Liver (tissue), 9 donors: ENCODE results near the gene THSD4. TPM values are rescaled to one million over a fixed set of nuclear protein-coding genes. Genes with fewer than 3 reads are reported as not detected.

Experiments used
- DNase-seq: peaks from one replicate; pipeline ENCODE4 v3.0.0-alpha.2; 2017; ENCODE audit warnings: low spot score
- H3K27ac ChIP-seq, 2 donors: one replicate each; pipeline ENCODE4 v1.7.0; 2013; ENCODE audit warnings: inconsistent platforms in 2 of 2, low read length in 2 of 2, control low read depth in 1 of 2, low read depth in 1 of 2, mild to moderate bottlenecking in 1 of 2
- H3K27me3 ChIP-seq, 4 donors: one replicate each; pipeline versions ENCODE4 v1.6.1 to v1.7.0; 2013; ENCODE audit warnings: low read length in 3 of 4, inconsistent platforms in 1 of 4, mild to moderate bottlenecking in 1 of 4, moderate library complexity in 1 of 4; ENCODE audit not compliant: control insufficient read depth in 4 of 4, insufficient read depth in 4 of 4
- H3K36me3 ChIP-seq, 4 donors: one replicate each; pipeline versions ENCODE4 v1.6.1 to v1.7.0; 2013; ENCODE audit warnings: low read length in 3 of 4, mild to moderate bottlenecking in 3 of 4, low read depth in 1 of 4, moderate library complexity in 1 of 4; ENCODE audit not compliant: control insufficient read depth in 4 of 4, insufficient read depth in 3 of 4
- H3K4me1 ChIP-seq, 4 donors: one replicate each; pipeline versions ENCODE4 v1.6.1 to v1.7.0; 2013; ENCODE audit warnings: low read length in 3 of 4, mild to moderate bottlenecking in 3 of 4, moderate library complexity in 1 of 4; ENCODE audit not compliant: control insufficient read depth in 4 of 4, insufficient read depth in 4 of 4
- H3K4me3 ChIP-seq, 3 donors: one replicate each; pipeline versions ENCODE4 v1.6.1 to v1.7.0; 2013; ENCODE audit warnings: low read length in 3 of 3, control low read depth in 1 of 3, low read depth in 1 of 3, mild to moderate bottlenecking in 1 of 3
- H3K9ac ChIP-seq, 2 donors: one replicate each; pipeline ENCODE4 v1.7.0; 2013; ENCODE audit warnings: low read length in 2 of 2, mild to moderate bottlenecking in 2 of 2, moderate library complexity in 2 of 2, control low read depth in 1 of 2, low read depth in 1 of 2
- H3K9me3 ChIP-seq, 4 donors: one replicate each; pipeline versions ENCODE4 v1.6.1 to v1.7.0; 2013; ENCODE audit warnings: low read length in 3 of 4; ENCODE audit not compliant: control insufficient read depth in 4 of 4
- ATF3 ChIP-seq: IDR thresholded peaks from 2 replicates; pipeline ENCODE4 v1.6.1; 2016; ENCODE audit warnings: antibody characterized with exemption
- CTCF ChIP-seq: fragments of 150-350 bp; IDR thresholded peaks from 2 replicates; pipeline ENCODE4 v1.5.1; 2017; ENCODE audit warnings: improper control_type of control experiment, low read depth, low read length; ENCODE audit not compliant: missing input control
- EGR1 ChIP-seq, 2 donors: IDR thresholded peaks; 2 replicates each; pipeline ENCODE4 v1.6.1; 2016 to 2018; ENCODE audit warnings: antibody characterized with exemption in 2 of 2, low read depth in 2 of 2
- FOXA1 ChIP-seq: IDR thresholded peaks from 2 replicates; pipeline ENCODE4 v1.6.1; 2016; ENCODE audit warnings: antibody characterized with exemption
- FOXA2 ChIP-seq: IDR thresholded peaks from 2 replicates; pipeline ENCODE4 v1.6.1; 2016; ENCODE audit warnings: antibody characterized with exemption
- GABPA ChIP-seq, 2 donors: IDR thresholded peaks in 1 of 2; conservative IDR thresholded peaks in 1 of 2; 2 replicates each; pipeline ENCODE4 v1.6.1; 2016; ENCODE audit warnings: antibody characterized with exemption in 2 of 2, mild to moderate bottlenecking in 1 of 2, moderate library complexity in 1 of 2
- HNF4A ChIP-seq, 2 donors: conservative IDR thresholded peaks; 2 replicates each; pipeline ENCODE4 v1.6.1; 2016; ENCODE audit warnings: antibody characterized with exemption in 2 of 2, mild to moderate bottlenecking in 2 of 2
- HNF4G ChIP-seq: IDR thresholded peaks from 2 replicates; pipeline ENCODE4 v1.6.1; 2016; ENCODE audit warnings: antibody characterized with exemption
- JUND ChIP-seq, 2 donors: IDR thresholded peaks; 2 replicates each; pipeline ENCODE4 v1.6.1; 2016; ENCODE audit warnings: antibody characterized with exemption in 2 of 2
- NR2F2 ChIP-seq: IDR thresholded peaks from 2 replicates; pipeline ENCODE4 v1.6.1; 2016; ENCODE audit warnings: antibody characterized with exemption
- RAD21 ChIP-seq, 2 donors: IDR thresholded peaks; 2 replicates each; pipeline ENCODE4 v1.6.1; 2016; ENCODE audit warnings: antibody characterized with exemption in 2 of 2, mild to moderate bottlenecking in 2 of 2
- REST ChIP-seq: IDR thresholded peaks from 2 replicates; pipeline ENCODE4 v1.6.1; 2016; ENCODE audit warnings: antibody characterized with exemption, mild to moderate bottlenecking
- RXRA ChIP-seq, 2 donors: IDR thresholded peaks; 2 replicates each; pipeline ENCODE4 v1.6.1; 2017 to 2018; ENCODE audit warnings: antibody characterized with exemption in 2 of 2, mild to moderate bottlenecking in 1 of 2
- SP1 ChIP-seq: IDR thresholded peaks from 2 replicates; pipeline ENCODE4 v1.6.1; 2018; ENCODE audit warnings: antibody characterized with exemption, mild to moderate bottlenecking
- TAF1 ChIP-seq: conservative IDR thresholded peaks from 2 replicates; pipeline ENCODE4 v1.6.1; 2016; ENCODE audit warnings: antibody characterized with exemption, mild to moderate bottlenecking
- YY1 ChIP-seq: IDR thresholded peaks from 2 replicates; pipeline ENCODE4 v1.6.1; 2016; ENCODE audit warnings: antibody characterized with exemption, mild to moderate bottlenecking
- ZBTB33 ChIP-seq: IDR thresholded peaks from 2 replicates; pipeline ENCODE4 v1.6.1; 2016; ENCODE audit warnings: antibody characterized with exemption
- WGBS: extraction: QIAGEN DNeasy Blood & Tissue Kit; methylation state at CpG from one replicate; pipeline ENCODE4 v1.1.7; 2013; 5-methylcytosine and 5-hydroxymethylcytosine counted together
- polyA plus RNA-seq, 2 donors: library from polyadenylated mRNA; stranded (reverse) in 1 of 2; unstranded in 1 of 2; fragments of 200-250 nt in 1 of 2; fragments of >200 nt in 1 of 2; fragmentation: Nextera tagmentation in 1 of 2; extraction: Ambion mirVana in 1 of 2; gene quantifications; one replicate each; pipeline versions ENCODE4 v1.2.1 to v1.2.3, GENCODE V29; 2013 to 2015
- total RNA-seq, 2 donors: library from RNA; depleted of rRNA; stranded (reverse); fragments of >200 nt; gene quantifications; one replicate each; pipeline ENCODE4 v1.2.3, GENCODE V29; 2014
- TF ChIP-seq, protein P1 (sequence below): IDR thresholded peaks from 2 replicates; pipeline ENCODE4 v1.6.1; 2016; ENCODE audit warnings: antibody characterized with exemption
- donor health status: healthy.
- donor health status: healthy.
- donor health status: healthy.
- donor health status: healthy.
- donor health status: healthy.

THSD4 gene
- total and polyA plus RNA-seq, 4 donors, result 0.23 to 11.5 (median 1.9) TPM

DNA sequence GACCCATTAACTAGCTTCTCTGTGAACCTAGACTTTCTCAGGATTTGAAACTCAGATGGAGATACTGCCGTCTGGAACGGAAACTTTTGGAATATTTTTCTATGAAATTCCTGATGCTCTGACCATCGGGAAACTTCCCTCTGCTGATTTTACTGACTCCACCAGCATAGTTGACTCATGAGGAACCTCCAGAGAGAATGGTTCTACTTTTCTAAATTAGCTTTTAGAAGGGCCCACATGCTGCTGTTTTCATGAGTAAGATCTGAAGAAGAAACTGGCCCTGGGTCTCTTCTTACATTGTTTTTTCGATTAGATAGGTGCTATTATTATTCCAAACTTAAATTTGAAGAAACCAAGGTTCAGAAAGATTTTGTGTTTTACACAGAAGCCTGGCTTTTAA, 368.8 kb downstream of the THSD4 start:
- 93% methylated on average over 4 of the region's 4 CpGs for WGBS
- H3K4me3 ChIP-seq, result no peak overlapping the region
- H3K27me3 ChIP-seq, result no peaks in the 10 kb centered on the region
- no peaks in the 10 kb centered on the region for H3K4me1 ChIP-seq
- H3K9me3 ChIP-seq, result no peaks in the 10 kb centered on the region
- no peak for DNase-seq
- no peaks in the 10 kb centered on the region for H3K36me3 ChIP-seq
- no peak overlapping the region for H3K27ac ChIP-seq
- TF ChIP-seq TAF1 (no peak), ZBTB33 (no peak), EGR1 (IDR thresholded peaks at IDR 0.05; ENCODE audit: low read depth in 2 of 2) (no peak), REST (no peak), HNF4A (conservative IDR thresholded peaks at IDR 0.05) (no peak), GABPA (IDR thresholded peaks at IDR 0.05 in 1 of 2, conservative IDR thresholded peaks at IDR 0.05 in 1 of 2) (no peak), RXRA (IDR thresholded peaks at IDR 0.05) (no peak), SP1 (no peak), FOXA1 (no peak), HNF4G (no peak), CTCF (no peak), YY1 (no peak), NR2F2 (no peak), RAD21 (IDR thresholded peaks at IDR 0.05) (no peak), ATF3 (no peak), JUND (IDR thresholded peaks at IDR 0.05) (no peak), FOXA2 (no peak)
- TF ChIP-seq, protein P1, sequence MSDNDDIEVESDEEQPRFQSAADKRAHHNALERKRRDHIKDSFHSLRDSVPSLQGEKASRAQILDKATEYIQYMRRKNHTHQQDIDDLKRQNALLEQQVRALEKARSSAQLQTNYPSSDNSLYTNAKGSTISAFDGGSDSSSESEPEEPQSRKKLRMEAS, result no peak
- no peak overlapping the region for H3K9ac ChIP-seq
